Right lobe of liver (tissue), 6 donors: ENCODE results near the gene MCF2L2. TPM values are rescaled to one million over a fixed set of nuclear protein-coding genes. Genes with fewer than 3 reads are reported as not detected.

ENCODE experiments used
- ATAC-seq, 4 donors: fragments of 200-7000 bp; cut with Tn5 transposase; one replicate each; pipeline ENCODE4 v1.9.1; 2020; ENCODE audit warnings: mild to moderate bottlenecking in 4 of 4, moderate library complexity in 4 of 4
- DNase-seq, 3 donors: peaks; one replicate each; pipeline ENCODE4 v3.0.0-alpha.2; 2020
- H3K27ac ChIP-seq, 3 donors: fragments of 200-600 bp; one replicate each; pipeline ENCODE4 v1.8.0; 2022
- H3K27me3 ChIP-seq, 2 donors: fragments of 200-600 bp; one replicate each; pipeline ENCODE4 v1.8.0; 2022
- H3K36me3 ChIP-seq, 4 donors: fragments of 200-600 bp; sonication (generic) in 1 of 4; one replicate each; pipeline versions ENCODE4 v1.5.1 to v1.8.0; 2017 to 2022; ENCODE audit warnings: control low read depth in 1 of 4
- H3K4me1 ChIP-seq, 4 donors: fragments of 200-600 bp; sonication (generic) in 1 of 4; one replicate each; pipeline versions ENCODE4 v1.5.1 to v1.8.0; 2017 to 2022; ENCODE audit warnings: control low read depth in 1 of 4
- H3K4me3 ChIP-seq, 3 donors: fragments of 200-600 bp; one replicate each; pipeline ENCODE4 v1.8.0; 2022
- H3K9me3 ChIP-seq, 4 donors: fragments of 200-600 bp; sonication (generic) in 1 of 4; one replicate each; pipeline versions ENCODE4 v1.5.1 to v1.8.0; 2017 to 2022; ENCODE audit warnings: control low read depth in 1 of 4
- CTCF ChIP-seq, 4 donors: fragments of 200-600 bp in 3 of 4; fragments of 450-650 bp in 1 of 4; IDR thresholded peaks; one replicate each; pipeline versions ENCODE4 v1.5.1 to v1.8.0; 2016 to 2022; ENCODE audit warnings: antibody characterized with exemption in 4 of 4, mild to moderate bottlenecking in 2 of 4
- POLR2A ChIP-seq: fragments of 450-650 bp; IDR thresholded peaks from one replicate; pipeline ENCODE4 v1.6.1; 2017; ENCODE audit warnings: antibody characterized with exemption, mild to moderate bottlenecking
- WGBS: methylation state at CpG from one replicate; pipeline ENCODE4 v1.1.6; 2018; ENCODE audit warnings: low coverage, low lambda C conversion rate; ENCODE audit not compliant: insufficient coverage; ENCODE audit errors: missing lambda C conversion rate; 5-methylcytosine and 5-hydroxymethylcytosine counted together
- intact Hi-C, 2 donors: fragments of 100-400 bp; cut with DNase I; formaldehyde crosslinking; loops; one replicate each; pipeline versions ENCODE4 v1.11.2 to v1.14.1; 2022
- total RNA-seq, 6 experiments: library from RNA; depleted of rRNA in 2 of 6; stranded (reverse); fragments of >200 nt in 2 of 6; fragmentation: NEBNext Ultra II Directional in 3 of 6; extraction: Animal tissue kit (Norgen Biotek cat#: 25700) in 3 of 6; gene quantifications; one replicate each; pipeline versions ENCODE4 v1.1.0 to v1.2.4, GENCODE V29; 2016 to 2023
- donor health status: DM: no; HTN: yes; CAD: no.
- donor health status: DM: no; HTN: no; CAD: no.
- donor health status: DM: no; HTN: no; CAD: no.
- donor health status: DM: no; HTN: yes; CAD: no.
- donor health status: DM: no; HTN: yes; CAD: no.

Gene MCF2L2
- total RNA-seq, 6 experiments from 2014 or later = 0.07 to 0.19 (median 0.17) TPM; not detected in 1

- TF ChIP-seq CTCF (IDR thresholded peaks at IDR 0.05) = no peak
- no peak for TF ChIP-seq POLR2A
- WGBS = 80% methylated on average over 1 of the region's 1 CpG
- Histone ChIP-seq H3K27me3 (no peaks in the 10 kb centered on the region), H3K4me1 (peaks cover 0 to 6% (median 0%) of the 10 kb centered on the region in 4 donors), H3K36me3 (peaks cover 0 to 3% (median 1%) of the 10 kb centered on the region in 4 donors), H3K9me3 (no peaks in the 10 kb centered on the region), H3K4me3 (no peak overlapping the region), H3K27ac (no peak overlapping the region)
- no peak for ATAC-seq
- DNase-seq = no peak
- intact Hi-C loops = no loop called here
Observed at GRCh38 chr3:183449791-183450190, 21.4 kb upstream of the MCF2L2 start.

GRCh38 chr3:183449391-183449790 is 21.0 kb upstream of the MCF2L2 start:
- TF ChIP-seq CTCF (IDR thresholded peaks at IDR 0.05) (no peak), POLR2A (no peak)
- H3K4me3 ChIP-seq = no peak overlapping the region
- ATAC-seq (peak; percentile 27 to 60 (median 47)), DNase-seq (no peak)
- no peaks in the 10 kb centered on the region for H3K9me3 ChIP-seq
- peaks cover 0 to 3% (median 0%) of the 10 kb centered on the region in 4 donors for H3K36me3 ChIP-seq
- WGBS = 7% methylated on average over 4 of the region's 4 CpGs
- intact Hi-C loops = no loop called here
- H3K27me3 ChIP-seq = no peaks in the 10 kb centered on the region
- H3K4me1 ChIP-seq = peaks cover 0 to 6% (median 0%) of the 10 kb centered on the region in 4 donors
- H3K27ac ChIP-seq = no peak overlapping the region

- no peak overlapping the region for H3K27ac ChIP-seq
- intact Hi-C loops = no loop called here
- ATAC-seq = no peak
Observed at GRCh38 chr3:183448369-183449128, 20.1 kb upstream of the MCF2L2 start.

GRCh38 chr3:183447206-183448001 is 19.0 kb upstream of the MCF2L2 start:
- H3K27me3 ChIP-seq = no peaks in the 10 kb centered on the region
- H3K4me1 ChIP-seq = peaks cover 0 to 6% (median 0%) of the 10 kb centered on the region in 4 donors
- intact Hi-C loops = no loop called here
- WGBS = 1% methylated on average over 10 of the region's 54 CpGs
- ATAC-seq = peak; percentile 88 to 95 (median 92)
- H3K36me3 ChIP-seq = no peaks in the 10 kb centered on the region
- peak overlapping the region; percentile 68 to 80 (median 74) for H3K4me3 ChIP-seq
- H3K27ac ChIP-seq = peak overlapping the region; percentile 18 to 56 (median 55)
- TF ChIP-seq POLR2A (peak; percentile 75), CTCF (IDR thresholded peaks at IDR 0.05) (no peak)
- DNase-seq = peak; percentile 83 to 87 (median 85)
- no peaks in the 10 kb centered on the region for H3K9me3 ChIP-seq

More at GRCh38 chr3:183448369-183449128, 20.1 kb upstream of the MCF2L2 start:
- Histone ChIP-seq H3K4me1 (peaks cover 0 to 6% (median 0%) of the 10 kb centered on the region in 4 donors), H3K27me3 (no peaks in the 10 kb centered on the region), H3K9me3 (no peaks in the 10 kb centered on the region), H3K4me3 (peak overlapping the region in 2 of 3 donors; percentile 68 to 80), H3K36me3 (peaks cover 0 to 3% (median 0%) of the 10 kb centered on the region in 4 donors)
- no peak for DNase-seq
- TF ChIP-seq CTCF (IDR thresholded peaks at IDR 0.05) = no peak
- TF ChIP-seq POLR2A = no peak
- 32% methylated on average over 3 of the region's 3 CpGs for WGBS
